ENCODE results near the gene ASRGL1. TPM values are rescaled to one million over a fixed set of nuclear protein-coding genes. Genes with fewer than 3 reads are reported as not detected.

ASRGL1 gene
- total and polyA plus RNA-seq, 2 donors from 2014 or later = 62.2 to 85.6 TPM

- DNase-seq (no peak), FAIRE-seq (no peak)
- H3K4me3 ChIP-seq (ENCODE audit: low read length in 3 of 3) = no peak overlapping the region
- H3K9ac ChIP-seq (ENCODE audit: low read length in 3 of 3) = no peak overlapping the region
- H3K36me3 ChIP-seq (ENCODE audit: control insufficient read depth in 2 of 3, insufficient read depth in 3 of 3, low read length in 3 of 3) = no peaks in the 10 kb centered on the region
- no peaks in the 10 kb centered on the region for H3K9me3 ChIP-seq (ENCODE audit: control insufficient read depth in 2 of 3, insufficient read depth in 1 of 3, low read length in 3 of 3)
- H3K27ac ChIP-seq (ENCODE audit: low read depth in 2 of 2, low read length in 2 of 2) = no peak overlapping the region
- intact Hi-C loops (cut with DNase I) = no loop called here
- no peak for TF ChIP-seq CTCF (IDR thresholded peaks at IDR 0.05; ENCODE audit: borderline replicate concordance, extremely low read depth, insufficient read depth)
- H3K4me1 ChIP-seq (ENCODE audit: control insufficient read depth in 2 of 3, insufficient read depth in 2 of 3, low read depth in 1 of 3, low read length in 3 of 3) = peaks cover 5 to 13% (median 12%) of the 10 kb centered on the region in 3 donors
- H3K27me3 ChIP-seq (ENCODE audit: control insufficient read depth, insufficient read depth, low read length) = no peaks in the 10 kb centered on the region
Observed at GRCh38 chr11:62431171-62431901, 94.1 kb downstream of the ASRGL1 start.

DNA sequence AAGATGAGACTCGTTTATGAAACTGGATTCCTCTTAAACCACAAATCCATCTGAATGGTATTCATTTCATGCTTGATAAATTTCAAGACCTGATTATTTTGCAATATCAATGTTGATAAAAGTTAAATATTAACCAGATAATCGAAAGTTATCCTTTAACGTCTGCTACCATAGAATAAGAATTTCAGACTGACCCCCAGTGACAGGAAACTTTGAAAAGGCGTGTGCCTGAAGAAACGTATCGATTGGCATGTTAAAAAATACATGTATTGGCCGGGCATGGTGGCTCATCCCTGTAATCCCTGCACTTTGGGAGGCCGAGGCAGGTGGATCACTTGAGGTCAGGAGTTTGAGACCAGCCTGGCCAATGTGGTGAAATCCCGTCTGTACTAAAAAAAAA, 95.4 kb downstream of the ASRGL1 start:
- H3K9ac ChIP-seq (ENCODE audit: low read length in 3 of 3) = no peak overlapping the region
- no peaks in the 10 kb centered on the region for H3K36me3 ChIP-seq (ENCODE audit: control insufficient read depth in 2 of 3, insufficient read depth in 3 of 3, low read length in 3 of 3)
- peaks cover 5 to 12% (median 11%) of the 10 kb centered on the region in 3 donors for H3K4me1 ChIP-seq (ENCODE audit: control insufficient read depth in 2 of 3, insufficient read depth in 2 of 3, low read depth in 1 of 3, low read length in 3 of 3)
- no peak overlapping the region for H3K4me3 ChIP-seq (ENCODE audit: low read length in 3 of 3)
- TF ChIP-seq CTCF (IDR thresholded peaks at IDR 0.05; ENCODE audit: borderline replicate concordance, extremely low read depth, insufficient read depth) = no peak
- DNase-seq = no peak
- no peak overlapping the region for H3K27ac ChIP-seq (ENCODE audit: low read depth in 2 of 2, low read length in 2 of 2)
- intact Hi-C loops (cut with DNase I) = no loop called here
- no peaks in the 10 kb centered on the region for H3K27me3 ChIP-seq (ENCODE audit: control insufficient read depth, insufficient read depth, low read length)
- FAIRE-seq = no peak
- H3K9me3 ChIP-seq (ENCODE audit: control insufficient read depth in 2 of 3, insufficient read depth in 1 of 3, low read length in 3 of 3) = no peaks in the 10 kb centered on the region

DNA sequence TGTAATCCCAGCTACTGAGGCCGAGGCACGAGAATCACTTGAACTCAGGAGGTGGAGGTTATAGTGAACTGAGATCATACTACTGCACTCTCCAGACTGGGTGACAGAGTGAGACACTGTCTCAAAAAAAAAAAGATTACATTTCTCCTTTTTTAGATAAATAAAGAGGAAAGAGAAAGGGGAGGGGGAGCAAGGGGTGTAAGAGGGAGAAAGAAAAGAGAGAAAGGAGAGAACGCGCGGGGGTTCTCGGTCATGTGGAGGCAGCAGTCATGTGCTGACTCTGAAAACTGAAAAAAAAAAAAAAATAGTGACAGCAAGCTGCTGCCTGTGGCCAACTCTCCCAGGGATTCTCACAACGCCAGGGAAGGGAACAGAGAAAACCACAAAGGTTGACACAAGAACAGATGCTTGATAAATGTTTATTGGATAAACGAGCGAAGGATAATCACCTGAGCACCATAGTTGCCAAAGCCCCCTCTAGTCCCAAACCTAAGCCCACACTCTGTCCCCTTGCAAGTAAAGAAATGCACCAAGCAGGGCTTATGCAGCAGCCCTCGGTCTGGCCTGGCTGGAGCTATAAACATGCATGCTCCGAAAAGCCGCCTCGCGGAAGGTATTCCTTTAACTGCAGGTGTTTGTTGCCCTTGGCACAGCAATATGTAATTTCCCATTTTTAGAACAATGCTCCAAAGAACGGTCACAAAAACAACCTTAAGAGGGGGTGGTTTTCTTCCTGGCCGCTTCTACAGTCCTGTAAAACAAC, 96.1 kb downstream of the ASRGL1 start:
- no peaks in the 10 kb centered on the region for H3K27me3 ChIP-seq (ENCODE audit: control insufficient read depth, insufficient read depth, low read length)
- no peaks in the 10 kb centered on the region for H3K36me3 ChIP-seq (ENCODE audit: control insufficient read depth in 2 of 3, insufficient read depth in 3 of 3, low read length in 3 of 3)
- H3K4me1 ChIP-seq (ENCODE audit: control insufficient read depth in 2 of 3, insufficient read depth in 2 of 3, low read depth in 1 of 3, low read length in 3 of 3) = peaks cover 5 to 12% (median 11%) of the 10 kb centered on the region in 3 donors
- FAIRE-seq (no peak), DNase-seq (peak in 3 of 5 donors; percentile 48 to 72 (median 67))
- intact Hi-C loops (cut with DNase I) = no loop called here
- H3K4me3 ChIP-seq (ENCODE audit: low read length in 3 of 3) = peak overlapping the region in 1 of 3 donors; percentile 2
- H3K9me3 ChIP-seq (ENCODE audit: control insufficient read depth in 2 of 3, insufficient read depth in 1 of 3, low read length in 3 of 3) = no peaks in the 10 kb centered on the region
- no peak for TF ChIP-seq CTCF (IDR thresholded peaks at IDR 0.05; ENCODE audit: borderline replicate concordance, extremely low read depth, insufficient read depth)
- no peak overlapping the region for H3K27ac ChIP-seq (ENCODE audit: low read depth in 2 of 2, low read length in 2 of 2)
- H3K9ac ChIP-seq (ENCODE audit: low read length in 3 of 3) = no peak overlapping the region
